Natural killer cell (primary cell): ENCODE measurements around the gene PXDC1. TPM values are rescaled to one million over a fixed set of nuclear protein-coding genes. Genes with fewer than 3 reads are reported as not detected.

ENCODE experiments used
- ATAC-seq, 3 donors: fragments of 150-1000 bp in 2 of 3; fragments of 200-7000 bp in 1 of 3; cut with Tn5 transposase; 1 replicate in 1 of 3; 2 replicates in 2 of 3; pipeline ENCODE4 v1.10.0; 2021; ENCODE audit warnings: mild to moderate bottlenecking in 2 of 3, moderate library complexity in 2 of 3
- DNase-seq, 2 donors: peaks; one replicate each; pipeline versions ENCODE4 v3.0.0 to v3.0.0-alpha.2; 2013 to 2021; ENCODE audit warnings: mixed read lengths in 1 of 2
- H3K27ac ChIP-seq: one replicate; pipeline ENCODE4 v1.5.1; 2013; ENCODE audit warnings: mild to moderate bottlenecking, low read length
- H3K27me3 ChIP-seq: one replicate; pipeline ENCODE4 v1.6.1; 2013; ENCODE audit warnings: low read length; ENCODE audit not compliant: control insufficient read depth, insufficient read depth
- H3K36me3 ChIP-seq: one replicate; pipeline ENCODE4 v1.6.1; 2013; ENCODE audit warnings: low read length; ENCODE audit not compliant: control insufficient read depth, insufficient read depth
- H3K4me1 ChIP-seq: one replicate; pipeline ENCODE4 v1.6.1; 2013; ENCODE audit warnings: low read length; ENCODE audit not compliant: control insufficient read depth, insufficient read depth
- H3K4me3 ChIP-seq: one replicate; pipeline ENCODE4 v1.5.1; 2013; ENCODE audit warnings: low read length
- H3K9me3 ChIP-seq: one replicate; pipeline ENCODE4 v1.6.1; 2013; ENCODE audit warnings: low read length; ENCODE audit not compliant: control insufficient read depth, insufficient read depth
- H3K27ac Mint-ChIP-seq, 2 donors: one replicate each; pipeline ENCODE4 v1.8.0; 2022; ENCODE audit warnings: mild to moderate bottlenecking in 2 of 2, mixed read lengths in 2 of 2, moderate library complexity in 1 of 2
- H3K27me3 Mint-ChIP-seq, 2 donors: one replicate each; pipeline ENCODE4 v1.8.0; 2022; ENCODE audit warnings: low read depth in 2 of 2, mixed read lengths in 2 of 2
- H3K36me3 Mint-ChIP-seq: one replicate; pipeline ENCODE4 v1.8.0; 2022; ENCODE audit warnings: mixed read lengths
- H3K4me1 Mint-ChIP-seq, 2 donors: one replicate each; pipeline ENCODE4 v1.8.0; 2022; ENCODE audit warnings: mixed read lengths in 2 of 2
- H3K4me3 Mint-ChIP-seq: one replicate; pipeline ENCODE4 v1.8.0; 2022; ENCODE audit warnings: mild to moderate bottlenecking, moderate library complexity, mixed read lengths
- H3K9me3 Mint-ChIP-seq, 2 donors: one replicate each; pipeline ENCODE4 v1.8.0; 2022; ENCODE audit warnings: mixed read lengths in 2 of 2
- CTCF ChIP-seq: fragments of 200-600 bp; IDR thresholded peaks from one replicate; pipeline ENCODE4 v1.8.0; 2022; ENCODE audit warnings: antibody characterized with exemption
- WGBS: methylation state at CpG from one replicate; pipeline ENCODE4 v1.1.7; 2013; ENCODE audit warnings: missing lambda C conversion rate; ENCODE audit not compliant: insufficient coverage; 5-methylcytosine and 5-hydroxymethylcytosine counted together
- intact Hi-C: fragments of 100-400 bp; cut with micrococcal nuclease; formaldehyde crosslinking; loops from one replicate; pipeline ENCODE4 v1.14.2; 2022
- total RNA-seq, 4 donors: library from RNA; stranded (reverse); fragments of 120-200 nt in 1 of 4; gene quantifications; one replicate each; pipeline versions ENCODE4 v1.2.3 to v1.2.4, GENCODE V29; 2013 to 2022

The PXDC1 gene
- total RNA-seq, 3 donors from 2014 or later (not counting 1 experiment from before 2014, with no cell fraction given) = 0.28 TPM; not detected in 1

DNA sequence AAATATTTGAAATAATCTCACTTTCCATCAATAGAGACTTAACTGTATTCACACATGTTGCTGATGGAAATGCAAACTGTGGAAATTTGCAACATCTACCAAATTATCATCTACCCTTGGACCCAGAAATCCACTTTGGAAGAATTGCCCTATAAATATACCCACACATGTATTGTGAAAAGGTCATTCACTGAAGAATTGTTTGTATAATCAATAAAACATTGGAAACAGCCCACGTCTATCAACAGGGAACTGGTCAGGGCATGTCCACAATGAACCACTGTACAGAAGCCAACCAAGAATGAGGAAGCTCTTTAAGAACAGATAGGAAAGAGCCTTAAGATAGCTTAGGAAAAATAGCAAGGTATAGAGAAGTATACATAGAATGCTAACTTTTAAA, 36.2 kb downstream of the PXDC1 start:
- Mint-ChIP-seq H3K36me3 (no peaks in the 10 kb centered on the region), H3K4me1 (no peaks in the 10 kb centered on the region), H3K4me3 (no peak overlapping the region), H3K27ac (no peak overlapping the region), H3K9me3 (no peaks in the 10 kb centered on the region), H3K27me3 (peaks cover 7 to 34% of the 10 kb centered on the region in 2 donors)
- H3K27ac ChIP-seq = no peak overlapping the region
- WGBS = 100% methylated on average over 1 of the region's 1 CpG
- TF ChIP-seq CTCF = no peak
- intact Hi-C loops = no loop called here
- H3K36me3 ChIP-seq = no peaks in the 10 kb centered on the region
- H3K9me3 ChIP-seq = no peaks in the 10 kb centered on the region
- H3K4me1 ChIP-seq = no peaks in the 10 kb centered on the region
- no peaks in the 10 kb centered on the region for H3K27me3 ChIP-seq
- no peak overlapping the region for H3K4me3 ChIP-seq
- DNase-seq (no peak), ATAC-seq (no peak)

- H3K36me3 ChIP-seq = no peaks in the 10 kb centered on the region
- H3K4me1 ChIP-seq = no peaks in the 10 kb centered on the region
- 100% methylated on average over 1 of the region's 1 CpG for WGBS
- no peak for TF ChIP-seq CTCF
- no peaks in the 10 kb centered on the region for H3K27me3 ChIP-seq
- H3K4me3 ChIP-seq = no peak overlapping the region
- H3K4me1 Mint-ChIP-seq = no peaks in the 10 kb centered on the region
- DNase-seq (no peak), ATAC-seq (no peak)
- H3K36me3 Mint-ChIP-seq = no peaks in the 10 kb centered on the region
- peaks cover 7 to 34% of the 10 kb centered on the region in 2 donors for H3K27me3 Mint-ChIP-seq
- H3K27ac Mint-ChIP-seq = no peak overlapping the region
- H3K9me3 Mint-ChIP-seq = no peaks in the 10 kb centered on the region
- H3K27ac ChIP-seq = no peak overlapping the region
- no peak overlapping the region for H3K4me3 Mint-ChIP-seq
- intact Hi-C loops = no loop called here
- no peaks in the 10 kb centered on the region for H3K9me3 ChIP-seq
Measured at GRCh38 chr6:3714768-3715167, 36.7 kb downstream of the PXDC1 start.

DNA sequence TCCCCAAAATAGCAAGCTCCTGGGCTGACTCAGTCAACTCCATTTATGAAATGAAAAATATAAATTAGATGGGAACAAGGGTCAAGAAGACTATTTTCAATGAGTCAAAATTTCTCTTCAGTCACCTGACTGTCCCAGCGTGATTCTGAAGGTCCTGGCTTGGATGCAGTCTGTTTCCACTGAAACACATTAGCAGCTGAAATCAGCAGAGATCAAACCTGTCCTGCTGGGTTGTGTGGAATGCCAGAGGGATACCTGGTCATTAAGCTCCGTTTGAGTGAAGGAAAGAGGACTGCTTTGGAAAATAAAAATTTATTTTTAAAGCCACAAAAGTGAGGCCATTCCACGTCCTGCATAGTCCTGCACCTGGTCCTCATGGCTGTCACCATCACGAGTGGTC, 37.4 kb downstream of the PXDC1 start:
- WGBS = 78% methylated on average over 4 of the region's 4 CpGs
- H3K4me3 Mint-ChIP-seq = no peak overlapping the region
- Histone ChIP-seq H3K36me3 (no peaks in the 10 kb centered on the region), H3K27me3 (no peaks in the 10 kb centered on the region), H3K9me3 (no peaks in the 10 kb centered on the region), H3K4me1 (no peaks in the 10 kb centered on the region), H3K27ac (no peak overlapping the region), H3K4me3 (no peak overlapping the region)
- H3K36me3 Mint-ChIP-seq = no peaks in the 10 kb centered on the region
- no peak overlapping the region for H3K27ac Mint-ChIP-seq
- H3K9me3 Mint-ChIP-seq = no peaks in the 10 kb centered on the region
- ATAC-seq (no peak), DNase-seq (no peak)
- peaks cover 7 to 32% of the 10 kb centered on the region in 2 donors for H3K27me3 Mint-ChIP-seq
- no peaks in the 10 kb centered on the region for H3K4me1 Mint-ChIP-seq
- TF ChIP-seq CTCF = no peak
- intact Hi-C loops = no loop called here
